ENCODE results near the gene ZNF276. TPM values are rescaled to one million over a fixed set of nuclear protein-coding genes. Genes with fewer than 3 reads are reported as not detected.
A peak's percentile ranks its signal among the peaks of the same experiment; 100 is the strongest.

The ZNF276 gene
- total RNA-seq, 4 donors from 2014 or later, result 44.7 to 62.0 (median 52.8) TPM

GRCh38 chr16:89710709-89711564, 10.4 kb upstream of the ZNF276 start:
- 82 to 85% methylated on average over 24 to 50 of the region's 63 CpGs for WGBS, 2 donors
- no peak overlapping the region for H3K4me3 ChIP-seq (ENCODE audit: low read depth, poor library complexity, severe bottlenecking)
- DNase-seq (ENCODE audit: low spot score in 2 of 2), result no peak
- no peak for TF ChIP-seq POLR2A (IDR thresholded peaks at IDR 0.05)
- TF ChIP-seq CTCF (IDR thresholded peaks at IDR 0.05), result no peak
- intact Hi-C loops (cut with DNase I; ENCODE audit: low total_unique reads), result no loop called here

DNA sequence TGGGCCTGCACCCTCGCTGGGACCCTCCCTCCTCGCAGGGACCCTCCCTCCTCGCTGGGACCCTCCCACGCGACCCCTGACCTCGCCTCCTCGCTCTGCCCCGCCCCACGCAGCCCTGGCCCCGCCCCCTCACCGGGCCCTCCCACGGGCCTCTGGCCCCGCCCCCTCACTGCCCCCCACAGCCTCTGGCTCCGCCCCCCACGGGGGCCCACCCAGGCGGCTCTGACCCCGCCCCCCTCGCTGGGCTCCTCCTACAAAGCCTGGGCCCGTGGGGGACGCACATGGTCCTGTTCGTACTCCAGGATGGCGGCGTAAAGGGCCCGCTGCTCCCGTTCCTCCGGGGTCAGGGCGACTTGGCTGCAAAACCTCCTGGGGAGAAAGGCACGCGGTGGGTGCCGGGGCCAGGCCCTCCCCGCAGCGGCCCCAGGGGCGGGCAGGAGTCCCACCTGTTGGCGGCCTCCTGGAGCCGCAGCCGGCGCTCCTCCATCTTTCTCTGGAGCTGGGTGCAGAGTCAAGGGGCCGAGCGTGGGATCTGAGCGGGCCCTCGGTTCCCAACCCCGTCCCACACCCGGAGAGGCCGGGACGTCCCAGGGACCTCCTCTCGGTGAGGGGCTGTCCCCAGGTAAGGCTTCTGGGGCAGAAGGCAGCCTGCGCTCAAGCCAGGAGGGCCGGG, 9.6 kb upstream of the ZNF276 start:
- DNase-seq (ENCODE audit: low spot score in 2 of 2), result no peak
- peak overlapping the region; percentile 12 for H3K4me3 ChIP-seq (ENCODE audit: low read depth, poor library complexity, severe bottlenecking)
- no peak for TF ChIP-seq POLR2A (IDR thresholded peaks at IDR 0.05)
- 0 to 3% methylated on average over 12 to 21 of the region's 48 CpGs for WGBS, 2 donors
- intact Hi-C loops (cut with DNase I; ENCODE audit: low total_unique reads), result no loop called here

DNA sequence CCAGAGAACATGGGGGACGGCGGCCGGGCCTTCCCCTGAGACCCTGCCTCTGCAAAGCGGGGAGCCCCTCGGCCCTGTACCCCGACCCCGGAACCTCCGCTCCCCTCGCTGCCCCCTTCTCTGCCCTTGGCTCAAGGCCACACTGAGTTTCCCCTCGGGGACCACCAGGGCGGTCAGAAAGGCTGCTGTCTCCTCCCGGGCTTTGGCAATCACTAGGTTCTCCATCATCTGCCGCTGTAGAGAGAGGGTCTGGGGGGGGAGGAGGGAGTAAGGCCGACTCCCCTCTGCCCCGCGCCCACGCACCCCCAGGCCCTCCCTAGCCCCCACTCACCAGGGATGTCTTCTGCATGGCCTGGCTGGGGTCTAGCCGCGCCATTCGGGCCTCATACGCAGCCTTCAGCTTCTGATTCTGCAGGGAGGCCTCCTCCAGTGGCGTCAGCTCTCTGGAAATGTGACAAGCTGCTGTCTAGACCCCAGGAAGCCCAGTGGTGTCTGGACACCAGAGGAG, 9.0 kb upstream of the ZNF276 start:
- 4 to 12% methylated on average over 13 to 22 of the region's 22 CpGs for WGBS, 2 donors
- no peak for DNase-seq (ENCODE audit: low spot score in 2 of 2)
- peak overlapping the region; percentile 12 for H3K4me3 ChIP-seq (ENCODE audit: low read depth, poor library complexity, severe bottlenecking)
- intact Hi-C loops (cut with DNase I; ENCODE audit: low total_unique reads), result no loop called here
- TF ChIP-seq CTCF (IDR thresholded peaks at IDR 0.05) (no peak), POLR2A (IDR thresholded peaks at IDR 0.05) (no peak)

DNA sequence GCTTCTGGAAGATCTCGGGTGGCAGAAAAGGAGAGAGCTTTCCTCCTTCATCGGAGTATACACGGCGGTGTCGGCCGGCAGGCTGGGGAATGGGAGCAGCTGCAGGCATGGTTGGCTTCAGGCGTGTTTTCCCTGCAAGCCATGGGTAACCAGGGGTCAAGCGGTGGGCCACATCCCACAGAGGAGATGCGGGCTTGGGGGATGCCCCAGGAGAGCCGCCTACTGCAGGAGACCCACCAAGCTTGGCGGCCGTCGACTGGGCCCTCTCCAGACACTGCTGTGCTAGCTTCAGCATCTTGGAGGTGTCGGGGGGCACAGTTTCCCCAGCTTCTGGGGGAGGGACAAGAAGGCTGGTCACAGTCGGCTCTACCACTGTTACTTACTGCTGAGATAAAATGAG, 4.8 kb upstream of the ZNF276 start:
- intact Hi-C loops (cut with DNase I; ENCODE audit: low total_unique reads), result no loop called here
- 92 to 94% methylated on average over 15 of the region's 15 CpGs for WGBS, 2 donors

DNA sequence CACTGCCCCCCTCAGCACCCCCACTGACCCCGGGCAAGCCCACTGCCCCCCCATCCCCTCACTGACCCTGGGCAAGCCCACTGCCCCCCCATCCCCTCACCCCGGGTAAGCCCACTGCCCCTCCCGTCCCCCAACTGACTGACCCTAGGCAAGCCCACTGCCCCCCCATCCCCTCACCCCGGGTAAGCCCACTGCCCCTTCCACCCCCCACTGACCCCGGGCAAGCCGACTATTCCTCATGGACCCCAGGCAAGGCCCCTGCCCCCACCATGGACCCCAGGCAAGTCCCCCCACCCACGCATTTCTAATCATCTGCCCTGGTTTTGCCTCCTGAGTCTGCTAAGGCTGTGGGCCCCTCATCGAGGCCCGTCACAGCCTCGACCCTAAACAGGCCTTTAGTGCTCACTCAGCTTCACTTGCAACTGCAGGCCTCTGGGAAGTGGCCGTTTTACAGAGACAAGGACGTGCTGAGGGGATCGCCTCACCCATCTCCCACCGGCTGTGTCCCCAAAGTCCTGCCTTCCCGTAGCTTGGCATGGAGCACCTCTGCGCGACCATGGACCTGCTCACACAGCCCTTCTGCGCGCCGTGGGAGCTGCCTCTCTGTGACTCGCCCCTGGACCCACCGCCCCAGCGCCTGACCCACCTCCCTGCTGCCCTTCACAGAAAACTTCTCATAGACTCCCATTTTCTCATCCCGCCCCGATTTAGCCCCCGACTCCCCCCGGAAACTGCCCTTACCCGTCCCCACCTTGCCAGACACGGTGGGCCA, 4.2 kb upstream of the ZNF276 start:
- no peak overlapping the region for H3K4me3 ChIP-seq (ENCODE audit: low read depth, poor library complexity, severe bottlenecking)
- 89 to 93% methylated on average over 22 to 27 of the region's 29 CpGs for WGBS, 2 donors
- no peak for DNase-seq (ENCODE audit: low spot score in 2 of 2)
- intact Hi-C loops (cut with DNase I; ENCODE audit: low total_unique reads), result no loop called here
- no peak for TF ChIP-seq POLR2A (IDR thresholded peaks at IDR 0.05)
- TF ChIP-seq CTCF (IDR thresholded peaks at IDR 0.05), result no peak

More for the DNA sequence above, 4.8 kb upstream of the ZNF276 start:
- no peak overlapping the region for H3K4me3 ChIP-seq (ENCODE audit: low read depth, poor library complexity, severe bottlenecking)
- no peak for TF ChIP-seq POLR2A (IDR thresholded peaks at IDR 0.05)
- TF ChIP-seq CTCF (IDR thresholded peaks at IDR 0.05), result no peak
- no peak for DNase-seq (ENCODE audit: low spot score in 2 of 2)
